Medulla oblongata (tissue), 1 donor: ENCODE data around the gene AFAP1.

Source experiments
- DNase-seq: peaks from one replicate; pipeline ENCODE4 v3.0.0-alpha.2; 2015; ENCODE audit errors: extremely low spot score

AFAP1 gene

GRCh38 chr4:7842384-7843279 is 97.0 kb downstream of the AFAP1 start:
- DNase-seq = peak; percentile 24

- DNase-seq = no peak
These were observed 97.8 kb downstream of the AFAP1 start for GRCh38 chr4:7841894-7842293.

GRCh38 chr4:7841071-7841470 is 98.6 kb downstream of the AFAP1 start:
- DNase-seq = no peak

GRCh38 chr4:7839856-7840255 is 99.8 kb downstream of the AFAP1 start:
- no peak for DNase-seq

GRCh38 chr4:7838136-7838782 is 101.4 kb downstream of the AFAP1 start:
- DNase-seq = no peak

- DNase-seq = no peak
These were observed 102.0 kb downstream of the AFAP1 start for GRCh38 chr4:7837597-7838135.

- DNase-seq = no peak
These were observed 107.6 kb downstream of the AFAP1 start for GRCh38 chr4:7831858-7832730.

GRCh38 chr4:7831330-7831729 is 108.3 kb downstream of the AFAP1 start:
- DNase-seq = no peak

GRCh38 chr4:7830747-7831146 is 108.9 kb downstream of the AFAP1 start:
- DNase-seq = no peak

GRCh38 chr4:7829652-7830580 is 109.7 kb downstream of the AFAP1 start:
- no peak for DNase-seq

GRCh38 chr4:7828793-7829301 is 110.8 kb downstream of the AFAP1 start:
- no peak for DNase-seq

- peak; percentile 71 for DNase-seq
These were observed 111.5 kb downstream of the AFAP1 start for GRCh38 chr4:7828011-7828720.

- no peak for DNase-seq
These were observed 112.1 kb downstream of the AFAP1 start for GRCh38 chr4:7827566-7827965.

- no peak for DNase-seq
These were observed 112.8 kb downstream of the AFAP1 start for GRCh38 chr4:7826909-7827306.

- no peak for DNase-seq
These were observed 113.3 kb downstream of the AFAP1 start for GRCh38 chr4:7826176-7826908.

GRCh38 chr4:7824218-7824617 is 115.4 kb downstream of the AFAP1 start:
- DNase-seq = no peak

- DNase-seq = peak; percentile 35
These were observed 116.2 kb downstream of the AFAP1 start for GRCh38 chr4:7823416-7823824.

- no peak for DNase-seq
These were observed 116.8 kb downstream of the AFAP1 start for GRCh38 chr4:7822877-7823276.

GRCh38 chr4:7822137-7822505 is 117.5 kb downstream of the AFAP1 start:
- DNase-seq = no peak
